ENCODE measurements around the gene COA7.
"Not testable (repeated sequence)": the region's sequence is repeated elsewhere in the genome, so short reads cannot be mapped to it uniquely, and the experiment has no call there.

Gene COA7

DNA sequence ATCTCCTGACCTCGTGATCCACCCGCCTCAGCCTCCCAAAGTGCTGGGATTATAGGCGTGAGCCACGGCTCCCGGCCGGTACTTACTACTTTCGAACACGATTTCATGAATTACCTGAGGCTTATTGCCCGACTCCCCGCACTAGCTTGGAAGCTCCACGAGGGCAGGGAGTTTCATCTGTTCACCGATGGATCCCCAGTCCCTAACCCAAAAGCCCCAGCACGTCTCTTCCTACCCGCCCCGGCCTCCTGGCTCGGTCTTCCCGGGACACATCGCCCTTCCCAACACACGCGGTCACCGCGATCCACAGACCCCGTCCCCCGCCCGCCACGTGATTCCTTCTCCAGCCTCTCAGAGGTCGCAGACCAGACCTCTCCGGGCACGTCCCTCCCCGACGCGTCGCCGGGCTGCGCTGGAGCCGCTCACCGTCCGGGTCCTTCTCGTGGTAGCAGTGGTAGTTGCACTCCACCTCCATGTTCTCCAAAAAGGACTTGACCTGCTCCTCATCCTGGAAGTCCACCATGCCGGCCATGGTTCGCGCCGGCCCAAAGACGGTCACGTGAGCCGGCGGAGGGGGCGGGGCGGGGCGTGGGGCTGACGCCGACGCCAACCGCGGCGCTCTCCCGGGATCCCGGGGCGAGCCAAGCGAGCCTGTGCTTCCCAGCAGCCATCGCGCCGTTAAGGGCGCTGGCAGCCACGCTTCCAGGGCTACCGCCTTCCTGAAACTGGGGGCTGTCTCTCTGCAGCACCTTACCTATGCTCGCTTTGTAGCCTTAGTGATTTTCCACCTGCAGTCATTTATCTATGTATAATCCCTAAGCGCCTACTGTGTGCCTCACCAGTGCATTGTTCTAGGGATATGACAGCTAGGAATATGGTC, at the start of gene COA7:
TSS of gene COA7 (minus strand) at position 553 of the 880 bp plus-strand sequence. CDS start at position 532, 21 bp downstream.
- Histone ChIP-seq H3K4me3 (ENCODE audit: low read length) (peak within 1 kb of the TSS; percentile 72), H3K27me3 (ENCODE audit: control insufficient read depth, insufficient read depth, low read length) (no peaks in the 10 kb centered on the region), H3K9me3 (ENCODE audit: control insufficient read depth, low read length) (no peaks in the 10 kb centered on the region), H3K9ac (ENCODE audit: low read length) (peak within 1 kb of the TSS; percentile 69), H3K36me3 (ENCODE audit: control insufficient read depth, insufficient read depth, low read length) (no peaks in the 10 kb centered on the region), H3K4me1 (ENCODE audit: control insufficient read depth, insufficient read depth, low read length) (peaks cover 9% of the 10 kb centered on the region)

DNA sequence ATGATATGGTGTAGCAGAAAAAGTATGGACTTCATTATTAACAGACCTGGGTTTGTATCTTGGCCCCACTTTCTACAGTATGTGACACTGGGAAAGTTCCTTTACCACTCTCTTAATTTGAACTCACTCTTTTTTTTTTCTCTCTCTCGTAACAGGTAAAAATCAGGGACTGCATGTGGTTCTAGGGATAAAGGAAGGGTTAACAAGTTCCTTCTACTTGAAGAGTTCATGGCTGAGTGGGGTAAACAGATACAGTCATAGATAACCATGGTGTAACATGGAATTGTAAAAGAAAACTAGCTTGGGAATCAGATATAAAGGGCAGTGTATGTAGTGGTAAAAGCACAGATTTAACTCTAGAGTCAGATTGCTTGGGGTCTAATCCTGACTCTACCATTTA, 49.3 kb upstream of the COA7 start:
- Histone ChIP-seq H3K4me3 (ENCODE audit: low read length) (no peak overlapping the region), H3K9ac (ENCODE audit: low read length) (no peak overlapping the region), H3K27me3 (ENCODE audit: control insufficient read depth, insufficient read depth, low read length) (no peaks in the 10 kb centered on the region), H3K36me3 (ENCODE audit: control insufficient read depth, insufficient read depth, low read length) (no peaks in the 10 kb centered on the region), H3K4me1 (ENCODE audit: control insufficient read depth, insufficient read depth, low read length) (peaks cover 6% of the 10 kb centered on the region), H3K9me3 (ENCODE audit: control insufficient read depth, low read length) (no peaks in the 10 kb centered on the region)

DNA sequence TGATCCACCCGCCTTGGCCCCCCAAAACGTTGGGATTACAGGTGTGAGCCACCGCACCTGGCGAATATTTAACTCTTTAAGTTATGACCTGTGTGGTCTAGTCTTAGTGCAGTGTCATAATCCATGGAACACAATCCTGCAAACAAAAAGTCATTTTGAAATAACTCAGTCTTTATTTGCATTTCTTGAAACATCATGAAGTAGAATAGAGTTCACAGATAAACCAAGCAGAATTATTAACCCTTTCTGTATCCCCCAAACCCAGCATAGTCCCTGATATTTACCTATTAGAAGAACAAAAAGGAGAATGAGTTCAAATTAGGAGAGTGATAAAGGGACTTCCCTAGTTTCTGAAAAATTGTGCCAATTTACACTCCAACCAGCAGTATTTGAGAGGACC, 48.0 kb upstream of the COA7 start:
- Histone ChIP-seq H3K9me3 (ENCODE audit: control insufficient read depth, low read length) (no peaks in the 10 kb centered on the region), H3K4me1 (ENCODE audit: control insufficient read depth, insufficient read depth, low read length) (no peaks in the 10 kb centered on the region), H3K27me3 (ENCODE audit: control insufficient read depth, insufficient read depth, low read length) (no peaks in the 10 kb centered on the region), H3K9ac (ENCODE audit: low read length) (no peak overlapping the region), H3K36me3 (ENCODE audit: control insufficient read depth, insufficient read depth, low read length) (no peaks in the 10 kb centered on the region), H3K4me3 (ENCODE audit: low read length) (no peak overlapping the region)

DNA sequence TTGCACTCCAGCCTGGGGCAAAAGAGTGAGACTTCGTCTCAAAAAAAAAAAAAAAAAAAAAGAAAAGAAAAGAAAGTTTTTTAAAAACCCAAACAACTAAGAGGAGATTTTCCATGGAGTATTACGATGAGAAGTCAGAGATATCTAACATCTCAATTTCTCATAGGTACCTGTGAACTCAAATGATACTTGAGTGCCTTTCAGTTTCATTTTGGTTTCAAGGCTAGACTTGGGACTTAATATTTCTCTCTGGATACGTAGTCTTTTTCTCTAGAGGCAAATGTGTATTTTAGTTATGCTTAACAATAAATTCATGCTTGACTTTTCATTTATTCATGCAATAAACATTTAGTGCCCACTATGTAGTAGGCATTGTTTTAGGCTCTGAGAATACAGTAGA, 43.1 kb upstream of the COA7 start:
- H3K9me3 ChIP-seq (ENCODE audit: control insufficient read depth, low read length), result no peaks in the 10 kb centered on the region
- H3K36me3 ChIP-seq (ENCODE audit: control insufficient read depth, insufficient read depth, low read length), result no peaks in the 10 kb centered on the region
- no peaks in the 10 kb centered on the region for H3K27me3 ChIP-seq (ENCODE audit: control insufficient read depth, insufficient read depth, low read length)
- H3K4me1 ChIP-seq (ENCODE audit: control insufficient read depth, insufficient read depth, low read length), result peaks cover 3% of the 10 kb centered on the region
- H3K9ac ChIP-seq (ENCODE audit: low read length), result no peak overlapping the region
- no peak overlapping the region for H3K4me3 ChIP-seq (ENCODE audit: low read length)

DNA sequence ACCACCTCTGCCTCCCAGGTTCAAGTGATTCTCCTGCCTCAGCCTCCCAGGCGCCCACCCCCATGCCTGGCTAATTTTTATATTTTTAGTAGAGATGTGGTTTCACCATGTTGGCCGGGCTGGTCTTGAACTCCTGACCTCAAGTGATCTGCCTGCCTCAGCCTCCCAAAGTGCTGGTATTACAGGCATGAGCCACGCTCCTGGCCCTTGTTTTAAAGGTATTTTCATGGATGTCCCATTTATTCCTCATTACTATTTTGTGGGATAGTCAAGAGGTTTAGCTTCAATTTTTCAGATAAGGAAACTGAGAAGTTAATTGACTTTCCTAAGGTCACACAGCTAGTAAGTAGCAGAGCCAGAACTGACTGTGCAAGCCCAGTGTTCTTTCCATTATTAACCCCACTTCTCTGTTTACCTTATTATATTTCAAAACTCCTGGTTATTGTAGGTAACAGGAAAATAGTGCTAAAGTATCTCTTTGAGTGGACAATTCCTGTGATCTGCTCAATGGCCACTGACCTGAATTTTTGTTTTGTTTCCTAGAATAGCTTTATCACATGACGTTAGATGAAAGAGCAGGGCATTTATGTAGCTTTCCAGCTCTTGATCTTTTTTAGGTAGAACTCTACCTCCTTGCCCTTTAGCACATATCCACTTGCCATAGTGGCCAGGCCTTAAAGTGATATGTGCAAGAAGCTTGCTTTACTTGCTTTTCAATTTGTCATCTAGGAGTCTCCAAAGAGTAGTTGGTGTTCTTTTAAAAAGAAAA, 41.7 kb upstream of the COA7 start:
- Histone ChIP-seq H3K9ac (ENCODE audit: low read length) (no peak overlapping the region), H3K27me3 (ENCODE audit: control insufficient read depth, insufficient read depth, low read length) (no peaks in the 10 kb centered on the region), H3K4me3 (ENCODE audit: low read length) (no peak overlapping the region), H3K4me1 (ENCODE audit: control insufficient read depth, insufficient read depth, low read length) (peaks cover 3% of the 10 kb centered on the region), H3K36me3 (ENCODE audit: control insufficient read depth, insufficient read depth, low read length) (no peaks in the 10 kb centered on the region), H3K9me3 (ENCODE audit: control insufficient read depth, low read length) (no peaks in the 10 kb centered on the region)

DNA sequence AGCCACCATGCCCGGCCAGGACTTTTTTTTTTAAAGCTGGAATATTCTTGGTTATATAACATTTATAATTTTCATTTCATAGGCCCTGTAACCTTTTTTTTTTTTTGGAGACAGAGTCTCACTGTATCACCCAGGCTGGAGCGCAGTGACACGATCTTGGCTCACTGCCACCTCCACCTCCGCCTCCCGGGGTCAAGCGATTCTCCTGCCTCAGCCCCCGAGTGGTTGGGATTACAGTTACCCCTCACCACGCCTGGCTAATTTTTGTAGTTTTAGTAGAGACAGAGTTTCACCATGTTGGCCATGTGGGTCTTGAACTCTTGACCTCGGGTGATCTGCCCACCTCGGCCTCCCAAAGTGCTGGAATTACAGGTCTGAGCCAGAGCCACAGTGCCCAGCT, 40.7 kb upstream of the COA7 start:
- Histone ChIP-seq H3K36me3 (ENCODE audit: control insufficient read depth, insufficient read depth, low read length) (no peaks in the 10 kb centered on the region), H3K9me3 (ENCODE audit: control insufficient read depth, low read length) (no peaks in the 10 kb centered on the region), H3K27me3 (ENCODE audit: control insufficient read depth, insufficient read depth, low read length) (no peaks in the 10 kb centered on the region), H3K4me1 (ENCODE audit: control insufficient read depth, insufficient read depth, low read length) (peaks cover 3% of the 10 kb centered on the region), H3K9ac (ENCODE audit: low read length) (no peak overlapping the region), H3K4me3 (ENCODE audit: low read length) (no peak overlapping the region)

DNA sequence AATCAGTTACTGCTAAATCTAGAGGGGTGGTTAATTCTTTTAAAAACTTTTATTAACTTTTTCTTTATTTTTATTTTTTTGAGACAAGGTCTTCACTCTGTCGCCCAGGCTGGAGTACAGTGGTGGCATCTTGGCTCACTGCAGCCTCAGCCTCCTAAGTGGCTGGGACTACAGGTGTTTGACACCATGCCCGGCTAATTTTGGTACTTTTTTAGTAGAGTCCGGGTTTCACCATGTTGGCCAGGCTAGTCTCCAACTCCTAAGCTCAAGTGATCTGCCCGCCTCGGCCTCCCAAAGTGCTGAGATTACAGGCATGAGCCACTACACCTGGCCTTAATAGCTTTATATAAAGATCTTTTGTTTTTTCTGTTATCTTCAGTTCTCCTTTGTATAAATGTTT, 40.0 kb upstream of the COA7 start:
- H3K27me3 ChIP-seq (ENCODE audit: control insufficient read depth, insufficient read depth, low read length), result no peaks in the 10 kb centered on the region
- no peak overlapping the region for H3K9ac ChIP-seq (ENCODE audit: low read length)
- H3K4me1 ChIP-seq (ENCODE audit: control insufficient read depth, insufficient read depth, low read length), result peaks cover 3% of the 10 kb centered on the region
- no peaks in the 10 kb centered on the region for H3K9me3 ChIP-seq (ENCODE audit: control insufficient read depth, low read length)
- no peaks in the 10 kb centered on the region for H3K36me3 ChIP-seq (ENCODE audit: control insufficient read depth, insufficient read depth, low read length)
- no peak overlapping the region for H3K4me3 ChIP-seq (ENCODE audit: low read length)

DNA sequence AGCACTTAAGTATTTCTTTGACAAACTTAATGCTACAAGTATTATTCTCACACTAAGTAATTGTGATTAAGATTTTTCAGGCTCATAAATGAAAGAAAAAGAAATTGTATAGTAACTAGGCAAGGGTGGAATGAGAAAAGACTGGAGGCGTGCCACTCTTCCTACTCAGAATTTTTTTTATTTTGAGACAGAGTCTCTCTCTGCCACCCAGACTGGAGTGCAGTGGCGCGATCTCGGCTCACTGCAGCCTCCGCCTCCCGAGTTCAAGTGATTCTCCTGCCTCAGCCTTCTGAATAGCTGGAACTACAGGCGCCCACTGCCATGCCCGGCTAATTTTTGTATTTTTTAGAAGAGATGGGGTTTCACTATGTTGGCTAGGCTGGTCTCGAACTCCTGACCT, 37.2 kb upstream of the COA7 start:
- H3K9me3 ChIP-seq (ENCODE audit: control insufficient read depth, low read length); H3K9ac ChIP-seq (ENCODE audit: low read length); H3K4me1 ChIP-seq (ENCODE audit: control insufficient read depth, insufficient read depth, low read length); H3K27me3 ChIP-seq (ENCODE audit: control insufficient read depth, insufficient read depth, low read length); H3K4me3 ChIP-seq (ENCODE audit: low read length); H3K36me3 ChIP-seq (ENCODE audit: control insufficient read depth, insufficient read depth, low read length): not testable (repeated sequence)

DNA sequence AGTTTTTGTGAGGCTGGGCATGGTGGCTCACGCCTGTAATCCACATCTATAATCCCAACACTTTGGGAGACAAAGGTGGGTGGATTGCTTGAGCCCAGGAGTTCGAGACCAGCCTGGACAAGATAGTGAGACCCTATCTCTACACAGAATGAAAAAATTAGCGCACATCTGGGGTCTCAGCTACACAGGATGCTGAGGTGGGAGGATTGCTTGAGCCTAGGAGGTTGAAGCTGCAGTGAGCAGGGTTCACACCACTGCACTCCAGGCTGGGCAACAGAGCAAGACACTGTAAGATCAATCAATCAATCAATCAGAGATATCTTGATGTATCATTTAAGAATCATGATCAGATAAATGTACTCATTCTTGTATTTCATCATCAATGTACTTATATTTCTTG, 35.2 kb upstream of the COA7 start:
- H3K4me3 ChIP-seq (ENCODE audit: low read length), result no peak overlapping the region
- no peaks in the 10 kb centered on the region for H3K9me3 ChIP-seq (ENCODE audit: control insufficient read depth, low read length)
- H3K36me3 ChIP-seq (ENCODE audit: control insufficient read depth, insufficient read depth, low read length), result no peaks in the 10 kb centered on the region
- no peaks in the 10 kb centered on the region for H3K4me1 ChIP-seq (ENCODE audit: control insufficient read depth, insufficient read depth, low read length)
- no peak overlapping the region for H3K9ac ChIP-seq (ENCODE audit: low read length)
- no peaks in the 10 kb centered on the region for H3K27me3 ChIP-seq (ENCODE audit: control insufficient read depth, insufficient read depth, low read length)

DNA sequence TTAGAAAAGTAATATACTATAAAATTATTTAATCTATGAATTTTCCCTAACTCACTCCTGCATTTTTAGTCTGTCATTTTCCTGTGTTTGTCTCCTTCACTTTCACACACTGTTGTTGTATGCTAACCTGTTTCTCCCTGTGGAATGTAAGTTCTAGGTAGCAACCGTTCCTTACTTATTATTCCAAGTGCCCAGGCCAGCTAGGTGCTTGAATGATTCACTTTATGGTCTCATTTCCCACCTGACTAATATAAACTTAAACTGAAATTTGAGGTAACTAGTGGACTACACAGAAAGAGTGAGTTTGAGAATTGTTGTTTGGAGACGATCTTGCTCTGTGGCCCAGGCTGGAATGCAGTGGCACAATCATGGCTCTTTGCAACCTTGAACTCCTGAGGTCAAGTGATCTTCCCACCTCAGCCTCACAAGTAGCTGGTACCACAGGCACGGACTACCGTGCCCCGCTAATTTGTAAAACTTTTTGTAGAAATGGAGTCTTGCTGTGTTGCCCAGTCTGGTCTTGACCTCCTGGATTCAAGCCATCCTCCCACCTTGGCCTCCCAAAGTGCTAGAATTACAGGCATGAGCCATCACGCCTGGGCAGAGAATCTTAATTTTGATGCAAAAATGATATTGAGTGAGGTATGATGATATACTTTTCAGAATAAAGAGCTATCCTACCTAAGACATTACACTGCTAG, 30.0 kb upstream of the COA7 start:
- Histone ChIP-seq H3K9ac (ENCODE audit: low read length) (no peak overlapping the region), H3K4me1 (ENCODE audit: control insufficient read depth, insufficient read depth, low read length) (no peaks in the 10 kb centered on the region), H3K9me3 (ENCODE audit: control insufficient read depth, low read length) (no peaks in the 10 kb centered on the region), H3K36me3 (ENCODE audit: control insufficient read depth, insufficient read depth, low read length) (no peaks in the 10 kb centered on the region), H3K4me3 (ENCODE audit: low read length) (no peak overlapping the region), H3K27me3 (ENCODE audit: control insufficient read depth, insufficient read depth, low read length) (no peaks in the 10 kb centered on the region)

DNA sequence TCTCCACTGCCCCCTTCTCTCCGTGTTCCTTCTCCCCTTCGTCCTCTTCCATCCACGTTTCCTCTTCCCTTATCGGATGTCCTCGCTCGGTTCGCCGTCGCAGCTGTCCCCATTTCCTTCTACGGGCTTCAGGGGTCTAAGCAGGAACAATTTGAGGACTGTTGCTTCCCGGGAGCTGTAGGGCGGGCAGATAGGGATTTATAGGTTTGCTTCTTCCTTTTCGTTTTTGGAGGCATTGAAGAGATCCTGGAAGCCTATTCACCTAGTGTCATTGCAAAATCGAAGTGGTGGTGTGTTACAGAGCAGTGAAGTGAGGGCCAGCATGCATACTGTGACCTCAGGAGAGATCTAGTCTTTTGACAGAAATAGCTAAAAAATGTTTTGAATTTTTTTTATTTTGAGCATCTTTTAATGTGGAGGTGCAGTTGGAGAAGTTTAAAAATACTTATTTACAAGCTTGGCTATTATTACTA, 29.0 kb upstream of the COA7 start:
- Histone ChIP-seq H3K4me3 (ENCODE audit: low read length) (peak overlapping the region; percentile 74), H3K36me3 (ENCODE audit: control insufficient read depth, insufficient read depth, low read length) (no peaks in the 10 kb centered on the region), H3K9me3 (ENCODE audit: control insufficient read depth, low read length) (no peaks in the 10 kb centered on the region), H3K27me3 (ENCODE audit: control insufficient read depth, insufficient read depth, low read length) (no peaks in the 10 kb centered on the region), H3K9ac (ENCODE audit: low read length) (peak overlapping the region; percentile 98), H3K4me1 (ENCODE audit: control insufficient read depth, insufficient read depth, low read length) (no peaks in the 10 kb centered on the region)
